ENCODE results near the gene CSRP1. TPM values are rescaled to one million over a fixed set of nuclear protein-coding genes. Genes with fewer than 3 reads are reported as not detected.
A peak's percentile ranks its signal among the peaks of the same experiment; 100 is the strongest.
"Not testable (repeated sequence)": the region's sequence is repeated elsewhere in the genome, so short reads cannot be mapped to it uniquely, and the experiment has no call there.

Gene CSRP1
- total RNA-seq, 5 donors from 2014 or later (not counting 1 experiment from before 2014, with no cell fraction given), result 35.0 to 47.2 (median 36.8) TPM

DNA sequence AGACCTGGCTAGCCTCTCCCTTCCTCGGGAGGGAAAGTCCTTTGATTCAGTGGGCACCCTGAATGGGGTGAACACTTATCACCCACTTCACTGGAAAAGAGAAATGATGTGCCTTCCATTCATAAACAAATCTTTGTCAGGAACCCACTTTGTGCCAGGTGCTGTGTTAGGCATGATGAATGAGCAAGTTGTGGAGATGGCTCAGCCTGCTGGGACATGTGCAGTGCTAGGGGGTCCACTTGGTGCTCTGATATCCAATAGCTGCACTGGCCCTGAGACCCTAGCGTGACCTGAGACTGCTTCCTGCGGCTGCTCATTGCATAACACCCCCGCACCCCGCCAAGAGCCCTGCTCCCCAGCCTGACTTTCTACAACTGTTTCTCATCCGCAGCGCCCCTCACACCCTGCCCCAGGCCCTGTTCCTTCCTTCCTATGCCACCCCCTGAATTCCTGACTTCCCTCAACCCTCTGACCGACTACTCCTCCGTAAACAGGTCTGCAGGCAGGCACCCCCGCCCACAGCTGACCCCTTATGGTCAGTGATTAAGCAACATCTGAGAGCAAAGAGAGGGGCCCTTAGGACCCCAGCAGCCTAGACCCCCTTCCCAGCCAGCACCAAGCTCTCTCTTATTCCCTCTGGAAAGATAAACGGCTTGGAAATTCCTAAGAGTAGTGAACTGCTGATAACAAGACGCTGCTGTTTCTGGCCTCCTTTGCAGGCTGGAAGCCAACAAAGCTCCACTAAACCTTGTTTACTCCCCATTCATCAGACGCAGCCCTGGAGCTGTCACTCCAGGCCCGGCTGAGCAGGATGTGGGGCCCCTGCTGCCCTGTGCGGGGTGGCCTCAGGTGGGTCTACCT is 12.9 kb downstream of the CSRP1 start:
- CTCF ChIA-PET, result interaction anchor here (0.6 to 2.3 kb wide), 3 partner anchors 19 to 1353 kb away, joined by 3 to 6 read pairs (median 4); no protein-coding TSS in a partner anchor
- H3K4me1 ChIP-seq (ENCODE audit: control insufficient read depth in 1 of 2, extremely low read depth in 1 of 2, insufficient read depth in 2 of 2, low read length in 2 of 2), result no peaks in the 10 kb centered on the region
- H3K9me3 ChIP-seq, result no peaks in the 10 kb centered on the region
- 90% methylated on average over 12 of the region's 15 CpGs for WGBS (ENCODE audit: insufficient coverage)
- no peak for DNase-seq
- H3K27me3 Mint-ChIP-seq, result no peaks in the 10 kb centered on the region
- no peaks in the 10 kb centered on the region for H3K9me3 Mint-ChIP-seq
- H3K4me3 Mint-ChIP-seq, result no peak overlapping the region
- no peak overlapping the region for H3K27ac Mint-ChIP-seq
- peaks cover 47% of the 10 kb centered on the region for H3K36me3 Mint-ChIP-seq
- no peak overlapping the region for H3K27ac ChIP-seq (ENCODE audit: low read length)
- no peak for ATAC-seq (replicated peaks in 1 of 4)
- H3K4me1 Mint-ChIP-seq, result no peaks in the 10 kb centered on the region
- POLR2A ChIA-PET, result no interaction called here
- H3K27me3 ChIP-seq (replicated peaks in 1 of 2; ENCODE audit: control insufficient read depth in 2 of 2, extremely low read depth in 1 of 2, insufficient read depth in 2 of 2, low read length in 1 of 2), result no peaks in the 10 kb centered on the region
- peaks cover 13 to 40% of the 10 kb centered on the region in 2 donors for H3K36me3 ChIP-seq (ENCODE audit: control insufficient read depth in 2 of 2, extremely low read depth in 1 of 2, insufficient read depth in 1 of 2, low read length in 1 of 2)
- H3K4me3 ChIP-seq (ENCODE audit: control insufficient read depth in 1 of 2, extremely low read depth in 1 of 2, low read length in 1 of 2), result no peak overlapping the region

- H3K9me3 ChIP-seq; H3K27me3 ChIP-seq (replicated peaks in 1 of 2; ENCODE audit: control insufficient read depth in 2 of 2, extremely low read depth in 1 of 2, insufficient read depth in 2 of 2, low read length in 1 of 2); H3K4me1 ChIP-seq (ENCODE audit: control insufficient read depth in 1 of 2, extremely low read depth in 1 of 2, insufficient read depth in 2 of 2, low read length in 2 of 2); H3K4me1 Mint-ChIP-seq; H3K27ac ChIP-seq (ENCODE audit: low read length); DNase-seq; POLR2A ChIA-PET; H3K9me3 Mint-ChIP-seq; H3K4me3 Mint-ChIP-seq; H3K27me3 Mint-ChIP-seq; H3K4me3 ChIP-seq (ENCODE audit: control insufficient read depth in 1 of 2, extremely low read depth in 1 of 2, low read length in 1 of 2); H3K27ac Mint-ChIP-seq; ATAC-seq (replicated peaks in 1 of 4): not testable (repeated sequence)
- whole genome bisulfite sequencing (ENCODE audit: insufficient coverage), result 100% methylated on average over 1 of the region's 3 CpGs
- CTCF ChIA-PET, result interaction anchor here (0.7 to 2.3 kb wide), 2 partner anchors 20 kb away, joined by 3 to 6 read pairs; no protein-coding TSS in a partner anchor
- peaks cover 55% of the 10 kb centered on the region for H3K36me3 Mint-ChIP-seq
- H3K36me3 ChIP-seq (ENCODE audit: control insufficient read depth in 2 of 2, extremely low read depth in 1 of 2, insufficient read depth in 1 of 2, low read length in 1 of 2), result peaks cover 15 to 49% of the 10 kb centered on the region in 2 donors
Measured at GRCh38 chr1:201493026-201493656, 13.8 kb downstream of the CSRP1 start.

DNA sequence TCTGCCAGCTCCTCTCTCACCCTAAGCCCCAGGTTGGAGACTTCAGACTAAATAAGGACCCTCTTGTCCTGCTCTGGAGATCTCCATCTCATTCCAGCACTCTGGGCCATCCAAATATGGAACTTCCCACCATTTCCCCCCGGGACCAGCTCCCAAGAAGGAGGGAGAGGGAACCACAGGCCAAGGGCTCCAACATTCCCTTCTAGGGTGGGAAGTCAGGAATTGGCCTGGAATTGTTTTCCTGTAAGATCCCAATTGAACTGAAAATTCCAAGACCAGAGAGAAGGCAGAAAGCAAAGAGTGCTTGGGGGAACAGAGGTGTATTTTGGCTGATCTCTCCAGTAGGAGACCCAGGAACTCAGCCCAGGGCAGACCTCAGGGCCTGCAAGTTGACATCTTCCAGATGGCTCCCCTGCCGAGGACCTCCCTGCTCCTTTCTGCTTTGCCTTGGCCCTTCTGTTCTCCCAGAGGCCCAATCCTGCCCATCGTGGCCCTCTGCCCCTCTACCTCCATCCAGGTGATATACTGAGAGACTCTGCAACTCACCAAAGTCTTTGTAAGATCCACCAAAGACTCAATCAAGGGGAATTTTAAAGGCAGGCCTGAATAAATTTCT is 14.9 kb downstream of the CSRP1 start:
- no peak overlapping the region for H3K4me3 Mint-ChIP-seq
- Histone ChIP-seq H3K36me3 (ENCODE audit: control insufficient read depth in 2 of 2, extremely low read depth in 1 of 2, insufficient read depth in 1 of 2, low read length in 1 of 2) (peaks cover 15 to 58% of the 10 kb centered on the region in 2 donors), H3K9me3 (no peaks in the 10 kb centered on the region), H3K4me1 (ENCODE audit: control insufficient read depth in 1 of 2, extremely low read depth in 1 of 2, insufficient read depth in 2 of 2, low read length in 2 of 2) (no peaks in the 10 kb centered on the region), H3K27me3 (replicated peaks in 1 of 2; ENCODE audit: control insufficient read depth in 2 of 2, extremely low read depth in 1 of 2, insufficient read depth in 2 of 2, low read length in 1 of 2) (no peaks in the 10 kb centered on the region), H3K27ac (ENCODE audit: low read length) (no peak overlapping the region), H3K4me3 (ENCODE audit: control insufficient read depth in 1 of 2, extremely low read depth in 1 of 2, low read length in 1 of 2) (no peak overlapping the region)
- CTCF ChIA-PET, result interaction anchor here in 1 of 2 donors (0.7 kb wide), 1 partner anchor 21 kb away, joined by 3 read pairs; no protein-coding TSS in a partner anchor
- peaks cover 65% of the 10 kb centered on the region for H3K36me3 Mint-ChIP-seq
- peak overlapping the region in 1 of 2 donors; percentile 11 for H3K27ac Mint-ChIP-seq
- H3K4me1 Mint-ChIP-seq, result no peaks in the 10 kb centered on the region
- DNase-seq (no peak), ATAC-seq (replicated peaks in 1 of 4) (no peak)
- WGBS (ENCODE audit: insufficient coverage), result 100% methylated on average over 1 of the region's 3 CpGs
- POLR2A ChIA-PET, result no interaction called here
- no peaks in the 10 kb centered on the region for H3K27me3 Mint-ChIP-seq
- H3K9me3 Mint-ChIP-seq, result no peaks in the 10 kb centered on the region

- Mint-ChIP-seq H3K9me3 (no peaks in the 10 kb centered on the region), H3K27me3 (no peaks in the 10 kb centered on the region), H3K4me1 (no peaks in the 10 kb centered on the region), H3K4me3 (no peak overlapping the region), H3K36me3 (peaks cover 63% of the 10 kb centered on the region), H3K27ac (no peak overlapping the region)
- ChIA-PET POLR2A (interaction anchor here in 1 of 2 donors (0.5 kb wide), 1 partner anchor 9 kb away, joined by 4 read pairs; no protein-coding TSS in a partner anchor), CTCF (interaction anchor here in 1 of 2 donors (0.6 kb wide), 1 partner anchor 33 kb away, joined by 3 read pairs; no protein-coding TSS in a partner anchor)
- Histone ChIP-seq H3K36me3 (ENCODE audit: control insufficient read depth in 2 of 2, extremely low read depth in 1 of 2, insufficient read depth in 1 of 2, low read length in 1 of 2) (peaks cover 15 to 63% of the 10 kb centered on the region in 2 donors), H3K9me3 (no peaks in the 10 kb centered on the region), H3K4me1 (ENCODE audit: control insufficient read depth in 1 of 2, extremely low read depth in 1 of 2, insufficient read depth in 2 of 2, low read length in 2 of 2) (no peaks in the 10 kb centered on the region), H3K27ac (ENCODE audit: low read length) (no peak overlapping the region), H3K4me3 (ENCODE audit: control insufficient read depth in 1 of 2, extremely low read depth in 1 of 2, low read length in 1 of 2) (no peak overlapping the region), H3K27me3 (replicated peaks in 1 of 2; ENCODE audit: control insufficient read depth in 2 of 2, extremely low read depth in 1 of 2, insufficient read depth in 2 of 2, low read length in 1 of 2) (no peaks in the 10 kb centered on the region)
- DNase-seq (no peak), ATAC-seq (replicated peaks in 1 of 4) (no peak)
- WGBS (ENCODE audit: insufficient coverage), result 94% methylated on average over 2 of the region's 3 CpGs
Measured at GRCh38 chr1:201490708-201491131, 16.2 kb downstream of the CSRP1 start.

GRCh38 chr1:201489643-201490261 is 17.2 kb downstream of the CSRP1 start:
- no peaks in the 10 kb centered on the region for H3K4me1 Mint-ChIP-seq
- ChIA-PET CTCF (no interaction called here), POLR2A (no interaction called here)
- peaks cover 62% of the 10 kb centered on the region for H3K36me3 Mint-ChIP-seq
- no peaks in the 10 kb centered on the region for H3K9me3 ChIP-seq
- no peaks in the 10 kb centered on the region for H3K4me1 ChIP-seq (ENCODE audit: control insufficient read depth in 1 of 2, extremely low read depth in 1 of 2, insufficient read depth in 2 of 2, low read length in 2 of 2)
- ATAC-seq (replicated peaks in 1 of 4), result no peak
- H3K9me3 Mint-ChIP-seq, result no peaks in the 10 kb centered on the region
- peaks cover 20 to 61% of the 10 kb centered on the region in 2 donors for H3K36me3 ChIP-seq (ENCODE audit: control insufficient read depth in 2 of 2, extremely low read depth in 1 of 2, insufficient read depth in 1 of 2, low read length in 1 of 2)
- H3K27ac Mint-ChIP-seq, result no peak overlapping the region
- WGBS (ENCODE audit: insufficient coverage), result 100% methylated on average over 5 of the region's 6 CpGs
- no peak for DNase-seq
- H3K4me3 Mint-ChIP-seq, result no peak overlapping the region
- no peaks in the 10 kb centered on the region for H3K27me3 ChIP-seq (replicated peaks in 1 of 2; ENCODE audit: control insufficient read depth in 2 of 2, extremely low read depth in 1 of 2, insufficient read depth in 2 of 2, low read length in 1 of 2)
- H3K27ac ChIP-seq (ENCODE audit: low read length), result no peak overlapping the region
- H3K4me3 ChIP-seq (ENCODE audit: control insufficient read depth in 1 of 2, extremely low read depth in 1 of 2, low read length in 1 of 2), result no peak overlapping the region
- no peaks in the 10 kb centered on the region for H3K27me3 Mint-ChIP-seq
